ENCODE measurements around the gene TARS2.

The TARS2 gene

DNA sequence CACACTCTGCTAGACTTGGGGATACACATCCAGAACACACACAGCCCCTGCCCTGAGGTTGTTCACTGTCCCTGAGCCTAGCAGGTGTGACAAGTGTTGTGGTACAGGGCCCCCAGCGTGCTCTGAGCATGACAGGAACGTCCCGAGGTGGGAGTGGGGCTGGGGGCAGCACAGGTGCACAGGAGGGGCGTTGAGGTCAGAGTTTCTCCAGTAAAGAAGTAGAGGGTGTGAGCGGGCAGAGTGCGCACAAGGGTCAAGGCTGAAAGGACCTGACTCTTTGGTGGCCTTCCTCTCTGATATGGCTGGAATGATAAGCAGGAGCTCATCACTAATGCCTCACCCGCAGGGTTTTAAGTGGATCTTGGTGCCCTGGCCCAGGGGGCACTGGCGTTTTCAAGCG lies 27.0 kb downstream of the TARS2 start:
- TF ChIP-seq, protein P1, sequence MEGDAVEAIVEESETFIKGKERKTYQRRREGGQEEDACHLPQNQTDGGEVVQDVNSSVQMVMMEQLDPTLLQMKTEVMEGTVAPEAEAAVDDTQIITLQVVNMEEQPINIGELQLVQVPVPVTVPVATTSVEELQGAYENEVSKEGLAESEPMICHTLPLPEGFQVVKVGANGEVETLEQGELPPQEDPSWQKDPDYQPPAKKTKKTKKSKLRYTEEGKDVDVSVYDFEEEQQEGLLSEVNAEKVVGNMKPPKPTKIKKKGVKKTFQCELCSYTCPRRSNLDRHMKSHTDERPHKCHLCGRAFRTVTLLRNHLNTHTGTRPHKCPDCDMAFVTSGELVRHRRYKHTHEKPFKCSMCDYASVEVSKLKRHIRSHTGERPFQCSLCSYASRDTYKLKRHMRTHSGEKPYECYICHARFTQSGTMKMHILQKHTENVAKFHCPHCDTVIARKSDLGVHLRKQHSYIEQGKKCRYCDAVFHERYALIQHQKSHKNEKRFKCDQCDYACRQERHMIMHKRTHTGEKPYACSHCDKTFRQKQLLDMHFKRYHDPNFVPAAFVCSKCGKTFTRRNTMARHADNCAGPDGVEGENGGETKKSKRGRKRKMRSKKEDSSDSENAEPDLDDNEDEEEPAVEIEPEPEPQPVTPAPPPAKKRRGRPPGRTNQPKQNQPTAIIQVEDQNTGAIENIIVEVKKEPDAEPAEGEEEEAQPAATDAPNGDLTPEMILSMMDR (IDR thresholded peaks at IDR 0.05; ENCODE audit: insufficient read depth, low read depth, low read length, missing control alignments) = no peak
- no peak overlapping the region for H3K4me3 ChIP-seq (ENCODE audit: low read length)
- no peak for DNase-seq (ENCODE audit: low read depth)

DNA sequence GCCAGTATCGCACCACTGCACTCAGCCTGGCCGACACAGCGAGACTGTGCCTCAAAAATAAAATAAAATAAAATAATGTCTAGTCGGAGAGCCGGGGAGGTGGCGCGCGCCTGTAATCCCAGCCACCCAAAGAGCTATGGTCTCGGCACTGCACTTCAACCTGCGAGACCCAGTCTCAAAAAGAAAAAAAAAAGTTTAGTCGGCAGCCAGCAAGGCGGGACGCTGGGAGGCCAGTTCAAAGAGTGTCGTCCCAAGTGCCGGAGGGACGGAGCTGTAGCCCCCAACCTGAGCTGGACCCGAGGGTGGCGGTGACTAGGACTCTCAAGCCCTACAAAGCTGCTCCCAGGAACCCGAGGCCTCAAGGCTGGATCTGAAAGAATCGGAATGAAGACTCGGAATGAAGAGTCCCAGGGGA lies 27.7 kb downstream of the TARS2 start:
- no peak for DNase-seq (ENCODE audit: low read depth)
- TF ChIP-seq, protein P1 (IDR thresholded peaks at IDR 0.05; ENCODE audit: insufficient read depth, low read depth, low read length, missing control alignments) = no peak
- peak overlapping the region; percentile 66 for H3K4me3 ChIP-seq (ENCODE audit: low read length)

DNA sequence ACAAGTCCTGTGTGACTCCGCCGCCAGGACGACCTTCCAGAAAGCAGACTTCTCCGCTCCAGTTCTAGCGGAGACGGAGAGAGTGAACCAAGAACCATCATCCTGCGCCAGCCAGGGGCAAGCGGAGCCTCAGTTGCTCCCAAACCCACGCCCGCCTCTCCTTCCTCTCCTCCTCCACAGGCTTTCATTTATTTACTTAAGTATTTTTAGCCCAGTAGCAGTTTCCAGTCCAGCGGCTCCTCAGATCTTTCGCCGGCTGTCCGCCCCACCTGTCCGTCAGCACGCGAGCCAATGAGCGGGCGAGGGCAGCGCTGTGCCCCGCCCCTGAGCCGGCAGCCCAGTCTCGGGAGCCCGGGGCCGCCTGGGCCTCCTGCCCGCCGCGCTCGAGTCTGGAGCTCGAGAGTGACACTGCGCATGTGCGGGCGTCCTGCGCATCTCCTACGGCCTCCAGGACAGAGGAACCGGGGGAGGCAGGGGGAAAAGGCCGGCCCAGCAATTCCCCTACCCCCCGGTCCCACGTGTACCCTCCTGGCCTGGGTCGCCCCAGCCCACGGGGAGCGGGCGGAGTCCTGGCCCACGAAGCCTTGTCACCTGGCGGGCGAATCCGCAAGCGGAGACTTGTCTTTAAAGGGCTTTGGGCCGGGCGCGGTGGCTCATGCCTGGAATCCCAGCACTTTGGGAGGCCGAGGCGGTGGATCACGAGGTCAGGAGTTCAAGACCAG lies 28.3 kb downstream of the TARS2 start, which contains the start of gene FALEC:
Gene FALEC, plus strand, starts transcription at position 425 of the 722 bp plus-strand sequence.
- TF ChIP-seq, protein P1 (IDR thresholded peaks at IDR 0.05; ENCODE audit: insufficient read depth, low read depth, low read length, missing control alignments) = no peak

DNA sequence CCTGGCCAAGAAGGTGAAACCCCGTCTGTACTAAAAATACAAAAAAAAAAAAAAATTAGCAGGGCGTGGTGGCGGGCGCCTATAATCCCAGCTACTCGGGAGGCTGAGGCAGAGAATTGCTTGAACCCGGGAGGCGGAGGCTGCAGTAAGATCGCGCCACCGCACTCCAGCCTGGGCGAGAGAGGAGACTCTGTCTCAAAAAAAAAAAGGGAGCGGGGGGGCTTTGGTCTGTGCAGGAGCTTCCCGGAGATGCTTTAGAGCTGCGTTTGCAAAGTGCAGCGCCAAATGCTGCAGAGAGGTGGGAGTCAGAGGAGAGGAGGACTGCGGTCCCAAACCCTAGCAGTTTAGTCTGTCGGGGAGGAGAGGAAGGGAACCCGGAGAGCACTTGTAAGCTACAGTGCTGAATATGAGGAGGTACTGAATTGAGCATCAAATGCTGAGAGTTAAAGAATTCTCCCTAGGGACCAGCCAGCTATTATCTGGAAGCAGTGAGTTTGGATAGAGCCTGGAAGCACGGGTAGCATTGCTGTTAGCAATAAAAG lies 28.9 kb downstream of the TARS2 start:
- TF ChIP-seq, protein P1 (IDR thresholded peaks at IDR 0.05; ENCODE audit: insufficient read depth, low read depth, low read length, missing control alignments) = no peak
- DNase-seq (ENCODE audit: low read depth) = no peak
- peak overlapping the region; percentile 49 for H3K4me3 ChIP-seq (ENCODE audit: low read length)

More for the DNA sequence above, 28.3 kb downstream of the TARS2 start, which contains the start of gene FALEC:
- peak within 1 kb of the TSS; percentile 66 for H3K4me3 ChIP-seq (ENCODE audit: low read length)
- DNase-seq (ENCODE audit: low read depth) = peak; percentile 97

DNA sequence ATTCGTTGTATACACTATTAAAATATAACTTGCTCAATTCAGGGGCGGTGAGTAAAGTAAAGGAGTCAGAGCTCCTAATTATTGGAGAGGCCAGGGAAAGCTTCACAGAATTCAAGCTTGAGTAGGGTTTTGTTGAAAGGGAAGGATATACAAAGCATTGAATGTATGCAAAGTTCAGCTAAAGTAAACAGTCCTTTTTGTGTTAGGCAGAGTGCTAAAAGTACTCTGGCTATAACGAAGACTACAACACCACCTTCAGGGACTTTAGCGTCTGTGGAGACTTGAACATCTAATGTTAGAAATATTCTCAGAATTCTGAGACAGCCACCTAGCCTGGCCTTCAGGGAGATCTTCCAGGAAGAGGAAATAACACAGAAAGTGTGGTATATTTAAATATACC lies 29.4 kb downstream of the TARS2 start:
- H3K4me3 ChIP-seq (ENCODE audit: low read length) = peak overlapping the region; percentile 49
- DNase-seq (ENCODE audit: low read depth) = peak; percentile 52
- TF ChIP-seq, protein P1 (IDR thresholded peaks at IDR 0.05; ENCODE audit: insufficient read depth, low read depth, low read length, missing control alignments) = no peak

DNA sequence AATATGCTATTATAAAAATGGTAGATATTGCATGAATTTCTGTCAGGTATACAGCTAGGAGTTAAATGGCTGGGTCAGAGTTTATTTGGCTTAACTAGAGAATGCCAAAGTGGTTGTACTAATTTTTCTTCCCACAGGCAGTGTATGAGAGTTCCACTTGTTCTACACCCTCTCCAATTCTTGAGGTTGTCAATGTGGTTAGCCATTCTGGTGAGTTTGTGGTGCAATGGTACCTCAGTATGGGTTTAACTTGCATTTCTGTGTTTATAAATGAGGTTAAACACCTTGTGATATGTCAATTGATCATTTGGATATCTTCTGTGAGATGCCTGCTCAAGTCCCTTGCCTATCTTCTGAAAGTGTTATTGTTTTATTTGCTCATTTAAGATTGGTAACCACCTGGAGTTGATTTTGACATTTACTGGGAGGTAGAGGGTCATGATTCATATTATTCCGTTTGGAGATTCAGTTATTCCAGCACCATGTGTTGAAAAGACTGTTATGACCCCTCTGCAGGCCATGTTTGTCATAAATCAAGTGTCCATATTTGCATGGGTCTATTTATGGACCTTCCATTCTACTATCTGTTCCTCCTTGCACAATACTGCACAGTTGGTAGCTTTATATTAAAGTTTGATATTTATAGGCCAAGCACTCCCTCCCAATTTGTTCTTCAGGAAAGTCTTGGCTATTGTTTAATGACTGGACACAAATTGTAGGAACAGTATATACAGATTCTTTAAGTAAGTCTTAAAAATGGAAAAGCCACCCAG lies 34.2 kb downstream of the TARS2 start:
- TF ChIP-seq, protein P1 (IDR thresholded peaks at IDR 0.05; ENCODE audit: insufficient read depth, low read depth, low read length, missing control alignments) = no peak
- no peak for DNase-seq (ENCODE audit: low read depth)
- no peak overlapping the region for H3K4me3 ChIP-seq (ENCODE audit: low read length)
